Measurements from ENCODE around the gene KRTAP26-1. TPM values are rescaled to one million over a fixed set of nuclear protein-coding genes. Genes with fewer than 3 reads are reported as not detected.
A peak's percentile ranks its signal among the peaks of the same experiment; 100 is the strongest.

Gene KRTAP26-1
- total RNA-seq, 1 donor from 2014 or later = not detected

- Mint-ChIP-seq H3K27ac (ENCODE audit: unreplicated experiment) (no peak within 1 kb of the TSS), H3K9me3 (ENCODE audit: unreplicated experiment) (peaks cover 2% of the 10 kb centered on the region), H3K4me1 (ENCODE audit: low read depth, unreplicated experiment) (no peaks in the 10 kb centered on the region), H3K27me3 (ENCODE audit: unreplicated experiment) (no peaks in the 10 kb centered on the region), H3K36me3 (ENCODE audit: unreplicated experiment) (peaks cover 13% of the 10 kb centered on the region), H3K4me3 (ENCODE audit: unreplicated experiment) (no peak within 1 kb of the TSS)
- DNase-seq = no peak
- TF ChIP-seq CTCF (IDR thresholded peaks at IDR 0.05; ENCODE audit: partially characterized antibody, unreplicated experiment) = no peak
These were observed 28.4 kb upstream of the KRTAP26-1 start, which contains the start of gene KRTAP23-1 for GRCh38 chr21:30348506-30348905. Gene KRTAP23-1 (minus strand): TSS chr21:30348606. CDS start chr21:30348606, 0 bp downstream.

- H3K9me3 Mint-ChIP-seq (ENCODE audit: unreplicated experiment) = peaks cover 2% of the 10 kb centered on the region
- no peaks in the 10 kb centered on the region for H3K27me3 Mint-ChIP-seq (ENCODE audit: unreplicated experiment)
- no peaks in the 10 kb centered on the region for H3K4me1 Mint-ChIP-seq (ENCODE audit: low read depth, unreplicated experiment)
- no peak for DNase-seq
- H3K36me3 Mint-ChIP-seq (ENCODE audit: unreplicated experiment) = peaks cover 13% of the 10 kb centered on the region
- TF ChIP-seq CTCF (IDR thresholded peaks at IDR 0.05; ENCODE audit: partially characterized antibody, unreplicated experiment) = no peak
- H3K4me3 Mint-ChIP-seq (ENCODE audit: unreplicated experiment) = no peak overlapping the region
- H3K27ac Mint-ChIP-seq (ENCODE audit: unreplicated experiment) = no peak overlapping the region
These were observed 24.9 kb upstream of the KRTAP26-1 start for GRCh38 chr21:30345014-30345413.

- peak; percentile 61 for DNase-seq
- peak; percentile 99 for TF ChIP-seq CTCF (IDR thresholded peaks at IDR 0.05; ENCODE audit: partially characterized antibody, unreplicated experiment)
- Mint-ChIP-seq H3K9me3 (ENCODE audit: unreplicated experiment) (no peaks in the 10 kb centered on the region), H3K27ac (ENCODE audit: unreplicated experiment) (no peak overlapping the region), H3K4me3 (ENCODE audit: unreplicated experiment) (no peak overlapping the region), H3K4me1 (ENCODE audit: low read depth, unreplicated experiment) (no peaks in the 10 kb centered on the region), H3K27me3 (ENCODE audit: unreplicated experiment) (no peaks in the 10 kb centered on the region), H3K36me3 (ENCODE audit: unreplicated experiment) (peaks cover 10% of the 10 kb centered on the region)
These were observed 20.8 kb upstream of the KRTAP26-1 start for GRCh38 chr21:30340714-30341573.

GRCh38 chr21:30338717-30339116, 18.6 kb upstream of the KRTAP26-1 start:
- Mint-ChIP-seq H3K4me1 (ENCODE audit: low read depth, unreplicated experiment) (no peaks in the 10 kb centered on the region), H3K4me3 (ENCODE audit: unreplicated experiment) (no peak overlapping the region), H3K36me3 (ENCODE audit: unreplicated experiment) (no peaks in the 10 kb centered on the region), H3K9me3 (ENCODE audit: unreplicated experiment) (no peaks in the 10 kb centered on the region), H3K27me3 (ENCODE audit: unreplicated experiment) (no peaks in the 10 kb centered on the region), H3K27ac (ENCODE audit: unreplicated experiment) (no peak overlapping the region)
- no peak for TF ChIP-seq CTCF (IDR thresholded peaks at IDR 0.05; ENCODE audit: partially characterized antibody, unreplicated experiment)
- DNase-seq = no peak

- DNase-seq = no peak
- no peaks in the 10 kb centered on the region for H3K9me3 Mint-ChIP-seq (ENCODE audit: unreplicated experiment)
- no peaks in the 10 kb centered on the region for H3K4me1 Mint-ChIP-seq (ENCODE audit: low read depth, unreplicated experiment)
- H3K4me3 Mint-ChIP-seq (ENCODE audit: unreplicated experiment) = no peak overlapping the region
- no peak overlapping the region for H3K27ac Mint-ChIP-seq (ENCODE audit: unreplicated experiment)
- H3K36me3 Mint-ChIP-seq (ENCODE audit: unreplicated experiment) = no peaks in the 10 kb centered on the region
- H3K27me3 Mint-ChIP-seq (ENCODE audit: unreplicated experiment) = no peaks in the 10 kb centered on the region
- no peak for TF ChIP-seq CTCF (IDR thresholded peaks at IDR 0.05; ENCODE audit: partially characterized antibody, unreplicated experiment)
These were observed 17.7 kb upstream of the KRTAP26-1 start for GRCh38 chr21:30337772-30338171.

All from glutamatergic neuron (in vitro differentiated cells).